Mesothelial cell of epicardium (in vitro differentiated cells): ENCODE data around the gene VAC14. TPM values are rescaled to one million over a fixed set of nuclear protein-coding genes. Genes with fewer than 3 reads are reported as not detected.
A peak's percentile ranks its signal among the peaks of the same experiment; 100 is the strongest.
"Not testable (repeated sequence)": the region's sequence is repeated elsewhere in the genome, so short reads cannot be mapped to it uniquely, and the experiment has no call there.

Source experiments
- DNase-seq, 2 experiments: peaks; one replicate each; pipeline ENCODE4 v3.0.0; 2021; ENCODE audit warnings: low spot score in 2 of 2; ENCODE audit not compliant: unreplicated experiment in 2 of 2
- H3K27ac Mint-ChIP-seq: 2 replicates; pipeline ENCODE4 v1.8.0; 2021; ENCODE audit warnings: mixed read lengths
- H3K27me3 Mint-ChIP-seq: 2 replicates; pipeline ENCODE4 v1.8.0; 2021; ENCODE audit warnings: low read depth, mixed read lengths
- H3K36me3 Mint-ChIP-seq: 2 replicates; pipeline ENCODE4 v1.8.0; 2021; ENCODE audit warnings: mixed read lengths
- H3K4me1 Mint-ChIP-seq: 2 replicates; pipeline ENCODE4 v1.8.0; 2021; ENCODE audit warnings: mixed read lengths
- H3K4me3 Mint-ChIP-seq: 2 replicates; pipeline ENCODE4 v1.8.0; 2021; ENCODE audit warnings: mild to moderate bottlenecking, moderate library complexity, mixed read lengths
- H3K9me3 Mint-ChIP-seq: 2 replicates; pipeline ENCODE4 v1.8.0; 2021; ENCODE audit warnings: mixed read lengths
- CTCF ChIP-seq: fragments of 200-600 bp; sonication (generic); IDR thresholded peaks from one replicate; pipeline ENCODE4 v1.5.0; 2021; ENCODE audit warnings: antibody characterized with exemption; ENCODE audit not compliant: unreplicated experiment
- total RNA-seq: library from RNA; stranded (reverse); gene quantifications from 3 replicates; pipeline ENCODE4 v1.2.1, GENCODE V29; 2021

VAC14 gene
- 36.3 to 39.1 TPM (median 37.9 TPM) in 3 replicates for total RNA-seq

GRCh38 chr16:70800781-70801480 is at the start of gene VAC14:
Gene VAC14, minus strand, starts transcription at chr16:70801158. Its CDS starts 258 bp downstream, at chr16:70800900.
- peaks cover 5% of the 10 kb centered on the region for H3K36me3 Mint-ChIP-seq
- peak within 1 kb of the TSS; percentile 93 for H3K4me3 Mint-ChIP-seq
- peak; percentile 92 to 97 for DNase-seq
- H3K27me3 Mint-ChIP-seq: peaks cover 21% of the 10 kb centered on the region
- H3K4me1 Mint-ChIP-seq: peaks cover 21% of the 10 kb centered on the region
- H3K9me3 Mint-ChIP-seq: peaks cover 12% of the 10 kb centered on the region
- peak within 1 kb of the TSS; percentile 85 for H3K27ac Mint-ChIP-seq
- TF ChIP-seq CTCF: no peak

DNA sequence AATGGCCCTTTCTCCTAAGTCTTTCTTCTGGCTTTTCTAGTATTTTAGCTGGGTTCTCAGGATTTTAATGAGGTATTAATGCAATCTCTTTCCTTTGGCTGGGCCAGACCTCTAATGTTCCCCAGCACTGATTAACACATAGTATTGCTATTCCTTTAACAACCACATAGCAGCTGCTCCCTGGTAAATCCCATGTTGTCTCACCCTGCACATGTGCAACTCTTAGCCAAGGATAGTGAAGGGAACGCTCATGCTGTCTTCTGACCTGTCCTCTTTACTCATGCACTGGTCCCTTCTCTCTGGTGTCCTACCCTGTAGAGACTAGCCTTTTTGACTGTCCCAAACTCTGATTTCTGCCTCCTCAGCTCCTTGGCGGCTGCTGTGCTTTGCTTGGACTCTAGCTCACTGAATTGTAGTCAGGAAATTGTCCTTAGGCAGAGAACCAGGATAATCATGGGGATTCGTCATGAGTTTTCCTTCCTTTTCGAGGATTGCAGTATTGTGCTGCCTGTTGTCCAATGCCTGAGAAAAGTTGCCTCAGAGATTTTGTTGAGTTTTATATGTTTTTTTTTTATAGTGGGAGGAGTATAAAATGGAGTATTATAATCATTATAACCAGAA is 22.6 kb upstream of the VAC14 start:
- H3K36me3 Mint-ChIP-seq, DNase-seq, H3K27ac Mint-ChIP-seq, H3K4me1 Mint-ChIP-seq, H3K9me3 Mint-ChIP-seq, H3K4me3 Mint-ChIP-seq, H3K27me3 Mint-ChIP-seq: not testable (repeated sequence)

DNA sequence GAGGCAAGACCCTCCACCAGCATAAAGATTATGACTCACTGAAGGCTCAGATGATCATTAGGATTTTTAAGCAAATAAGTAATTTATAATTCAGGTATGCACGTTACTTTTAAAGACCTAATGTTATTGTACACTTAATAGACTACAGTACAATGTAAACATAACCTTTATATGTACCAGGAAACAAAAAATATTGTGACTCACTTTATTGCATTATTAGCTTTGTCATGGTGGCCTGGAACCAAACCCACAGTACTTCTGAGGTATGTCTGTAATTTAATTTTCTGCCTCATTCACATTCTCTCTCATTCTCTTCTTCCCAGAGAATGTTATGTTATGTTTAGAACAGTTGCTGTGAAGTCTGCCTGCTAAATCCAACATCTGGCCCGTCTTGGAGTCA is 21.8 kb upstream of the VAC14 start:
- not testable (repeated sequence) for H3K4me1 Mint-ChIP-seq, H3K36me3 Mint-ChIP-seq, H3K4me3 Mint-ChIP-seq, DNase-seq, H3K27me3 Mint-ChIP-seq, H3K9me3 Mint-ChIP-seq, H3K27ac Mint-ChIP-seq

- not testable (repeated sequence) for H3K27ac Mint-ChIP-seq, H3K4me3 Mint-ChIP-seq, H3K27me3 Mint-ChIP-seq, H3K9me3 Mint-ChIP-seq, DNase-seq, H3K4me1 Mint-ChIP-seq, H3K36me3 Mint-ChIP-seq
These were observed 17.1 kb upstream of the VAC14 start for GRCh38 chr16:70818088-70818487.

- Mint-ChIP-seq H3K4me3 (no peak overlapping the region), H3K27ac (no peak overlapping the region), H3K9me3 (no peaks in the 10 kb centered on the region), H3K4me1 (no peaks in the 10 kb centered on the region), H3K27me3 (peaks cover 47% of the 10 kb centered on the region), H3K36me3 (no peaks in the 10 kb centered on the region)
- no peak for DNase-seq
- TF ChIP-seq CTCF: no peak
These were observed 8.6 kb upstream of the VAC14 start for GRCh38 chr16:70809392-70810060.

DNA sequence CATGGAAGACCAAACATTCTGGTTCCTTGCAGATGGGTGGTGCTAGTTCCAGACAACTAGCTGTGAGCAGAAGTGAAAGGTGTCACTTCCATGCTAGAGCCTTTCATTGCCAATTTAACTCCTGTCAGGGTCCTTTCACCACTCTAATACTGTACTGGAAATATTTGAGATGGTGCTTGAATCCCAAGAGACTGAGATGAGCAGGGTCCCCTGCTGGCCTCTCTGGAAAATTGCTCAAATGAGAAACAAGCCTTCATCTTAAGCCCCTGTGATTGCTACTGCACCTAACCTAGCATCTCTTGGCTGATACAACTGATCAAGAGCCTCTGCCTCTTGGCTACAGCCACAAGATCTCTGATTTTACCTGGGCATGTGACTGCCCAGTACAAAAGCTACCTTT is 7.4 kb upstream of the VAC14 start:
- H3K27ac Mint-ChIP-seq: no peak overlapping the region
- peaks cover 55% of the 10 kb centered on the region for H3K27me3 Mint-ChIP-seq
- no peak for TF ChIP-seq CTCF
- DNase-seq: no peak
- H3K4me3 Mint-ChIP-seq: no peak overlapping the region
- peaks cover 6% of the 10 kb centered on the region for H3K9me3 Mint-ChIP-seq
- H3K36me3 Mint-ChIP-seq: no peaks in the 10 kb centered on the region
- no peaks in the 10 kb centered on the region for H3K4me1 Mint-ChIP-seq

DNA sequence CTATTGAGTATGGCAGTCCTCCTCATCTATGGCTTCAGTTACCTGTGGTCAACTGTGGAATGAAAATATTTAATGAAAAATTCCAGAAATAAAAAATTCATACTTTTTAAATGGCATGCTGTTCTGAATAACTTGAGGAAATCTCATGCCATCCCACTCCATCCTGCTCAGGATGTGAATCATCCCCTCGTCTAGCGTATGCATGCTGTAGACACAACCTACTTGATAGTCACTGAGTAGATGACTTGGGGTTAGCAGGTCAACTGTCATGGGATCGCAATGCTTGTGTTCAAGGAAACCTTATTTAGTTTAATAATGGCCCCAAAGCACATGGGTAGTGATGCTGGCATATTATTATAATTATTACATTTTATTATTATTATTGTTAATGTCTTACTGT is 4.8 kb upstream of the VAC14 start:
- Mint-ChIP-seq H3K27ac (no peak overlapping the region), H3K36me3 (no peaks in the 10 kb centered on the region), H3K4me3 (no peak overlapping the region), H3K9me3 (peaks cover 12% of the 10 kb centered on the region), H3K4me1 (peaks cover 7% of the 10 kb centered on the region), H3K27me3 (peaks cover 58% of the 10 kb centered on the region)
- DNase-seq: no peak
- no peak for TF ChIP-seq CTCF
